SU-DHL-6 (cell line): Measurements from ENCODE around the gene ZBTB8OS.

Experiments
- EZH2phosphoT487 ChIP-seq: fragments of 200-600 bp; sonication (generic), shearing (Covaris generic); conservative IDR thresholded peaks from 2 replicates; pipeline ENCODE4 v1.6.1; 2018; ENCODE audit warnings: mild to moderate bottlenecking, antibody characterized with exemption, low read length, moderate library complexity, mixed read lengths
- TF ChIP-seq, protein P1 (sequence below): fragments of 200-600 bp; sonication (generic); IDR thresholded peaks from one replicate; pipeline ENCODE4 v1.5.1; 2017; ENCODE audit warnings: antibody characterized with exemption, mild to moderate bottlenecking, low read length, moderate library complexity; ENCODE audit not compliant: insufficient read depth, poor library complexity, severe bottlenecking

- TF ChIP-seq, protein P1, sequence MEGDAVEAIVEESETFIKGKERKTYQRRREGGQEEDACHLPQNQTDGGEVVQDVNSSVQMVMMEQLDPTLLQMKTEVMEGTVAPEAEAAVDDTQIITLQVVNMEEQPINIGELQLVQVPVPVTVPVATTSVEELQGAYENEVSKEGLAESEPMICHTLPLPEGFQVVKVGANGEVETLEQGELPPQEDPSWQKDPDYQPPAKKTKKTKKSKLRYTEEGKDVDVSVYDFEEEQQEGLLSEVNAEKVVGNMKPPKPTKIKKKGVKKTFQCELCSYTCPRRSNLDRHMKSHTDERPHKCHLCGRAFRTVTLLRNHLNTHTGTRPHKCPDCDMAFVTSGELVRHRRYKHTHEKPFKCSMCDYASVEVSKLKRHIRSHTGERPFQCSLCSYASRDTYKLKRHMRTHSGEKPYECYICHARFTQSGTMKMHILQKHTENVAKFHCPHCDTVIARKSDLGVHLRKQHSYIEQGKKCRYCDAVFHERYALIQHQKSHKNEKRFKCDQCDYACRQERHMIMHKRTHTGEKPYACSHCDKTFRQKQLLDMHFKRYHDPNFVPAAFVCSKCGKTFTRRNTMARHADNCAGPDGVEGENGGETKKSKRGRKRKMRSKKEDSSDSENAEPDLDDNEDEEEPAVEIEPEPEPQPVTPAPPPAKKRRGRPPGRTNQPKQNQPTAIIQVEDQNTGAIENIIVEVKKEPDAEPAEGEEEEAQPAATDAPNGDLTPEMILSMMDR, result no peak
- no peak for TF ChIP-seq EZH2phosphoT487
These were observed 44.5 kb downstream of the ZBTB8OS start for GRCh38 chr1:32605711-32606424.
